ENCODE measurements around the gene FOXK1. TPM values are rescaled to one million over a fixed set of nuclear protein-coding genes. Genes with fewer than 3 reads are reported as not detected.

Gene FOXK1
- total RNA-seq, 2 experiments from 2014 or later, result 67.8 to 68.1 TPM

DNA sequence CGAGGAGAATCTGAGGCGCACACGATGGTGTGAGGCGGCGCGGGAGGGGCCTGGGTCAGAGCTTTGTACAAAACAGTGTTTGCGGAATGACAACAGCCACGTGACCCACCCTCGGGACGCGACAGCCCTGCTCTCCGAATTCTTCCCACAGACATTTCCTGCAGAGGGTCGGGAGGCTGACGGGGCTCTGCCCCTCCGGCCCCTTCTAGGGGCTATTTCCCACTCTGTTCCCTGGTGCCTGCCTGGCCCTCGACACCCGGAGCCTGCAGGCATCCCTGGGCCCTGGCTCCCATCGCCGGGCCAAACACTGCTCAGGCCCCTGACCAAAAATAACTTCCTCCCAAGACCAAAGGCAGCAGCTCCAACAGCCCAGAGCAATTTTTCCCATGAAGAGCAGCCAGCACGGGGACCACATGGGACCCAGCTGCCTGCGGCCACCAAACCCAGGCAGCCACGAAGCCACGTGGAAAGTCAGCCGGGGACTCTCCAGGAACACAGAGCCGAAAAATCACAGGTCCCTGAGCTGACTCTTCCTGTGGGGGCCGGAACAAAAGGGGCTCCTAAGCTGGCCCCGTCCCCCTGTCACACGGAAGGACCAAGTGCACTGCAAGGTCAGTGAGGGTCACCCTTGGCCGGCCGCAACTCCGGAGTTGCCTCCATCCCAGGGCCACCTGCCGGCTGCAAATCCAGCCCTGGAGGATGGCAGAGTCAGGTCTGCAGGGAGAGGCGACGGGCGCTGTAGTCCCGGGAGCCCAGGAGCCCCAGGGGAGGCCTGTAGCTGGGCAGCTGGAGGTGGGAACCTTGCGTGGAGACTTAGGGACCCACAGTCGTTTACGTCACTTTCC is 137.7 kb downstream of the FOXK1 start:
- no peak overlapping the region for H3K4me3 ChIP-seq (ENCODE audit: low read length)
- intact Hi-C loops (cut with DNase I, micrococcal nuclease), result no loop called here
- TF ChIP-seq CTCF (IDR thresholded peaks at IDR 0.05), result no peak
- ChIA-PET POLR2A (no interaction called here), CTCF (no interaction called here)
- no peaks in the 10 kb centered on the region for H3K9me3 Mint-ChIP-seq
- no peaks in the 10 kb centered on the region for H3K4me1 ChIP-seq (ENCODE audit: insufficient read depth, low read length)
- ATAC-seq (ENCODE audit: poor library complexity) (no peak), DNase-seq (peak in 1 of 14 experiments; percentile 5)
- H3K36me3 ChIP-seq (ENCODE audit: insufficient read depth, low read length), result no peaks in the 10 kb centered on the region
- H3K4me1 Mint-ChIP-seq (ENCODE audit: low read depth), result no peaks in the 10 kb centered on the region
- H3K27ac ChIP-seq (ENCODE audit: low read depth in 1 of 2, low read length in 2 of 2), result no peak overlapping the region
- H3K9me3 ChIP-seq (ENCODE audit: control insufficient read depth in 1 of 2, insufficient read depth in 1 of 2, low read length in 2 of 2), result peaks cover 0 to 20% of the 10 kb centered on the region in 2 experiments
- H3K27me3 ChIP-seq (ENCODE audit: control insufficient read depth in 1 of 2, insufficient read depth in 2 of 2, low read length in 2 of 2), result peaks cover 18% of the 10 kb centered on the region in 2 experiments
- no peak overlapping the region for H3K4me3 Mint-ChIP-seq
- H3K27me3 Mint-ChIP-seq, result peaks cover 16% of the 10 kb centered on the region
- no peaks in the 10 kb centered on the region for H3K36me3 Mint-ChIP-seq (ENCODE audit: low read depth)
- H3K27ac Mint-ChIP-seq, result no peak overlapping the region

DNA sequence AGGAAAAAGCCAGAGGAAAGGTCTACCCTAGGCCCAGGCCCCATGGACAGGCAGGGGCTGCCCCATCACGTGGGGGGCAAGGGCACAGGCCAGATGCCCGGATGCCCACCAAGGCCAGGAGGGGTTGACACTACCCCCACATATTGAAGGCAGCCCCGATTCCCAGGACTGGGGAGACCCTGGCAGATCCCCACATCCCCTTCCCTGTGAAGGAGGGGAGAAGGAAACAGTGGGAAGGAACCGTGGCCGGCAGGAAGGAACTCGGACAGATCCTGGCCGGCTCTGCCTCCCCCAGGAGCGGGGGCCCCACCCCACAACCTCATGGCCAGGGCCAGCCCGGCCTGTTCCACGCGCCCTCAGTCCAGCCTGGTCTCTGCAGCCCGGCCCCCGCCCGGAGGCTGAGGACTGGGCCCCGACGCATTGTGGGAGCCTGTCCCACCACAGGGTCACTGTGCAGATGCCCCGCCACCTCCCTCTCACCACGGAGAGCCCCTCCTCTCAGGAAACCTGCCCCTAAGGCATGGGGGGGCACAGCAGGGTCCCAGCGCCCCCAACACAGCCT is 138.4 kb downstream of the FOXK1 start:
- H3K27me3 ChIP-seq (ENCODE audit: control insufficient read depth in 1 of 2, insufficient read depth in 2 of 2, low read length in 2 of 2), result peaks cover 11 to 14% of the 10 kb centered on the region in 2 experiments
- H3K4me3 ChIP-seq (ENCODE audit: low read length), result no peak overlapping the region
- no peaks in the 10 kb centered on the region for H3K36me3 ChIP-seq (ENCODE audit: insufficient read depth, low read length)
- ATAC-seq (ENCODE audit: poor library complexity) (no peak), DNase-seq (no peak)
- H3K9me3 Mint-ChIP-seq, result no peaks in the 10 kb centered on the region
- peaks cover 16% of the 10 kb centered on the region for H3K27me3 Mint-ChIP-seq
- POLR2A ChIA-PET, result no interaction called here
- intact Hi-C loops (cut with DNase I, micrococcal nuclease), result no loop called here
- H3K9me3 ChIP-seq (ENCODE audit: control insufficient read depth in 1 of 2, insufficient read depth in 1 of 2, low read length in 2 of 2), result peaks cover 0 to 20% of the 10 kb centered on the region in 2 experiments
- TF ChIP-seq CTCF (IDR thresholded peaks at IDR 0.05), result no peak
- H3K4me1 ChIP-seq (ENCODE audit: insufficient read depth, low read length), result no peaks in the 10 kb centered on the region
- H3K27ac ChIP-seq (ENCODE audit: low read depth in 1 of 2, low read length in 2 of 2), result no peak overlapping the region
- H3K4me3 Mint-ChIP-seq, result no peak overlapping the region
- no peak overlapping the region for H3K27ac Mint-ChIP-seq
- no peaks in the 10 kb centered on the region for H3K4me1 Mint-ChIP-seq (ENCODE audit: low read depth)
- CTCF ChIA-PET, result no interaction called here
- no peaks in the 10 kb centered on the region for H3K36me3 Mint-ChIP-seq (ENCODE audit: low read depth)

Small RNA genes lying within 50 kb of the gene (microRNA-seq; reads per million reads assigned to microRNA genes)
- gene MIR4656 (ENCODE audit: borderline microRNAs expressed, borderline replicate concordance), result not detected

Other genes starting within 250 kb of the FOXK1 start
- gene AP5Z1, start 93.3 kb downstream of the FOXK1 start, total RNA-seq, result 100 to 1,000 TPM in 1 of 2 experiments, 10 to 100 TPM in 1; 93.5 to 102 TPM
- not detected for gene PAPOLB, start 179.7 kb downstream of the FOXK1 start, total RNA-seq
- gene RADIL, start 201.4 kb downstream of the FOXK1 start, total RNA-seq, result not detected

All from CD4-positive, alpha-beta T cell (primary cell).